Measurements from ENCODE around the gene C11orf42. TPM values are rescaled to one million over a fixed set of nuclear protein-coding genes. Genes with fewer than 3 reads are reported as not detected.

Gene C11orf42
- total RNA-seq, 1 donor from 2014 or later: not detected

DNA sequence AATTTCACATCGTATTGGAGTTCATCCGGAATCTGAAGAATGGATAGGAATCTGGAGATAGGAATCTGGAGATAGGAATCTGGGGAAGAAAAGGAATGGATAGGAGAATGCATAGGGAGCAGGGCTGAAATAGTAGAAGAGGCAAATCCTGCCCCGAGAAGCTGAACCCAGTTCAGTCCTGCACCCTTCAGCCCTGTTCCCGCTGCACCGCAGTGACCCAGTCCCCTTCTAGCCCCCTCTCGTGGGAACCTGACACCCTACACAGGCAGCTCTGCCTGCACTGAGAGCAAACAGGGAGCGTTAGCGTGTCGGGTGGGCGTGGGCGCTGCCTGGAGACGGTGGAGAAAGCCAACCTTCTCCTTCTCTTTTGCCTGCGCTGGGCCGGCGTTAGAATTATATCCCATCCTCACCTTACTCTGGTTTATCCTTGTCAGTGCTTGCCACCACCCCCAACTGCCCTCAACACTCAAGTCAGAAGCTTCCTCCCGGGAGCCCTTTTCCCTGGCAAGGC, 53.3 kb downstream of the C11orf42 start:
- H3K36me3 ChIP-seq (ENCODE audit: control insufficient read depth, insufficient read depth, low read length): no peaks in the 10 kb centered on the region
- no peak for DNase-seq (ENCODE audit: low read depth)
- peak overlapping the region; percentile 26 for H3K4me3 ChIP-seq (ENCODE audit: low read depth, low read length)
- peaks cover 43% of the 10 kb centered on the region for H3K27me3 ChIP-seq (ENCODE audit: control insufficient read depth, insufficient read depth, low read length)
- TF ChIP-seq, protein P1, sequence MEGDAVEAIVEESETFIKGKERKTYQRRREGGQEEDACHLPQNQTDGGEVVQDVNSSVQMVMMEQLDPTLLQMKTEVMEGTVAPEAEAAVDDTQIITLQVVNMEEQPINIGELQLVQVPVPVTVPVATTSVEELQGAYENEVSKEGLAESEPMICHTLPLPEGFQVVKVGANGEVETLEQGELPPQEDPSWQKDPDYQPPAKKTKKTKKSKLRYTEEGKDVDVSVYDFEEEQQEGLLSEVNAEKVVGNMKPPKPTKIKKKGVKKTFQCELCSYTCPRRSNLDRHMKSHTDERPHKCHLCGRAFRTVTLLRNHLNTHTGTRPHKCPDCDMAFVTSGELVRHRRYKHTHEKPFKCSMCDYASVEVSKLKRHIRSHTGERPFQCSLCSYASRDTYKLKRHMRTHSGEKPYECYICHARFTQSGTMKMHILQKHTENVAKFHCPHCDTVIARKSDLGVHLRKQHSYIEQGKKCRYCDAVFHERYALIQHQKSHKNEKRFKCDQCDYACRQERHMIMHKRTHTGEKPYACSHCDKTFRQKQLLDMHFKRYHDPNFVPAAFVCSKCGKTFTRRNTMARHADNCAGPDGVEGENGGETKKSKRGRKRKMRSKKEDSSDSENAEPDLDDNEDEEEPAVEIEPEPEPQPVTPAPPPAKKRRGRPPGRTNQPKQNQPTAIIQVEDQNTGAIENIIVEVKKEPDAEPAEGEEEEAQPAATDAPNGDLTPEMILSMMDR (IDR thresholded peaks at IDR 0.05; ENCODE audit: insufficient read depth, low read length, poor library complexity, severe bottlenecking): no peak

DNA sequence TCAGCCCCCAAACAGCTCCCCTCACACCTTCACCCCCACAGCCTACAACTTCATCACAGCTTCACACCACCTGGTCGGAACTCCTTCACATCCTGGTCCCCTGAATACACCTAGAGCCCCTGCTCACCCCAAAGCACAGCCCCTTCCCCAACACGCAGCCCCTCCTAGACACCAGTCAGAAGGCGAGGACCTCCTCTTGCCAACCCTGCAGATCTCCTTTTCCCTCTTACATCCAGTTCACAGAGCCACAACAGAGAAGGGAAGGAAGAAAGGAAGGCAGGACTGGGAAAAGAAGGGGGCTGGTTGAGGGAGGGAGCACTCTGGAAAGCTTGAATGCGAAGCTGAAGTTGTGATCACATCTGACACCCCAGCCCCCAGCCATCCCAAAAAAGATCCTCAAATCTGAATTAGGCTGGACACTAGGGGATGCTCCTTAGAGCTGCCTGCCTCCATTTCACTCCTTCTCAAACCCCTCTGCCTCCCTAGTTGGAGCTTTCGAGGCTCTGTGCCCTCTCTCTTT, 54.9 kb downstream of the C11orf42 start:
- TF ChIP-seq, protein P1 (IDR thresholded peaks at IDR 0.05; ENCODE audit: insufficient read depth, low read length, poor library complexity, severe bottlenecking): no peak
- H3K4me3 ChIP-seq (ENCODE audit: low read depth, low read length): no peak overlapping the region
- H3K36me3 ChIP-seq (ENCODE audit: control insufficient read depth, insufficient read depth, low read length): no peaks in the 10 kb centered on the region
- no peak for DNase-seq (ENCODE audit: low read depth)
- peaks cover 43% of the 10 kb centered on the region for H3K27me3 ChIP-seq (ENCODE audit: control insufficient read depth, insufficient read depth, low read length)

Other genes with a start within 250 kb of the C11orf42 start
- not detected in 2 replicates for gene OR56A5, start 237.1 kb upstream of the C11orf42 start, total RNA-seq
- not detected in 2 replicates for gene OR52L1, start 218.6 kb upstream of the C11orf42 start, total RNA-seq
- not detected in 2 replicates for gene OR56A4, start 198.6 kb upstream of the C11orf42 start, total RNA-seq
- gene OR56A1, start 174.8 kb upstream of the C11orf42 start, total RNA-seq: not detected in 2 replicates
- not detected in 2 replicates for gene OR56B4, start 97.9 kb upstream of the C11orf42 start, total RNA-seq
- not detected in 2 replicates for gene OR52B2, start 35.2 kb upstream of the C11orf42 start, total RNA-seq
- gene OR52W1, start 6.3 kb upstream of the C11orf42 start, total RNA-seq: not detected in 2 replicates
- 33.0 and 34.0 TPM in 2 replicates for gene FHIP1B, start 29.1 kb downstream of the C11orf42 start, total RNA-seq
- gene CNGA4, start 33.5 kb downstream of the C11orf42 start, total RNA-seq: 0.14 and 0.54 TPM in 2 replicates
- 0.21 TPM in 1 of 2 replicates, not detected in the other for gene CCKBR, start 54.3 kb downstream of the C11orf42 start, total RNA-seq
- gene CAVIN3, start 114.9 kb downstream of the C11orf42 start, total RNA-seq: 93.7 and 119 TPM in 2 replicates
- gene SMPD1, start 184.9 kb downstream of the C11orf42 start, total RNA-seq: 25.7 and 28.4 TPM in 2 replicates
- gene APBB1, start 213.5 kb downstream of the C11orf42 start, total RNA-seq: 26.9 and 29.6 TPM in 2 replicates
- 0.13 and 0.34 TPM in 2 replicates for gene HPX, start 235.4 kb downstream of the C11orf42 start, total RNA-seq

Measured in kidney epithelial cell (primary cell).